ENCODE data around the gene TMEM181.
"Not testable (repeated sequence)": the region's sequence is repeated elsewhere in the genome, so short reads cannot be mapped to it uniquely, and the experiment has no call there.

The TMEM181 gene

DNA sequence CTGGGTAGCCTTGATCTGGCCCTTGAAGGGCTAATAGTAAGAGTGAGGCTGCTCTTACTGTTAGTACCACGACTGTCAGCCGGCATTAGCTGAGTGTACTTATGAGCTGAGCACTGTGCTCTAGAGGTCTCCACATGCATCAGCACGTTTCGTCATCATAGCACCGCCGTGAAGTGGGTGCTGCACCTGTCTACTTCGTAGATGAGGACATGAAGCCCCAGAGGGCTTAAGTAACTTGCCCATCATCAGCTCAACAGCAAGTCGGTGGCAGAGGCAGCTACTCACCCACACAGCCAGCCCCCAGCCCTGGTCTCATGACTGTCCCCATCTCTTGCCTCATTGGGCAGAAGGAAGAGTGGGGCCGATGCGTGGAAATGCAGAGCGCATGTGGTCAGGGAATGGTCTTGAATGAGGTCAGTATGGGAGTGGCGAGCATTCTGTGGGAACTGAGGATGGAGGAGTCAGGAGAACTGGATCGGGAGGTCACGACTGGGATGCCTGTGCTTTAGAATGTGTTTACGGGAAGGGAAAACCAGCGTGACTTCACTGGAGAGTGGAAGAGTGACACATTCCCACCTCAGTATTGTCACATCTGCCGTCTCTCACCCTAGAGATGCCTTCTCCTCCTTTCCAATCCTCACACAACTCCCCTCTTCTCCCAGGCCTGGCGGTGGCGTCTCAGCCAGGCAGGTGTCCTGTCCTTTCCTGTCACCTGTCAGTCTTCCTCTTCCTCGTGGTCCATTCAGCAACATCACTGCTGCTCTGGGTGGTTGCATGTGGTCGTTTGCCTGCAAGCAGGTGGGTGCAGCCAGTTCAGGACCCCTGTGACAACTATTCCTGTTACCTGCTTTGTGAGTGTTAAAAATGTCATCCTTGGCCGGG lies 95.9 kb downstream of the TMEM181 start:
- DNase-seq = no peak

DNA sequence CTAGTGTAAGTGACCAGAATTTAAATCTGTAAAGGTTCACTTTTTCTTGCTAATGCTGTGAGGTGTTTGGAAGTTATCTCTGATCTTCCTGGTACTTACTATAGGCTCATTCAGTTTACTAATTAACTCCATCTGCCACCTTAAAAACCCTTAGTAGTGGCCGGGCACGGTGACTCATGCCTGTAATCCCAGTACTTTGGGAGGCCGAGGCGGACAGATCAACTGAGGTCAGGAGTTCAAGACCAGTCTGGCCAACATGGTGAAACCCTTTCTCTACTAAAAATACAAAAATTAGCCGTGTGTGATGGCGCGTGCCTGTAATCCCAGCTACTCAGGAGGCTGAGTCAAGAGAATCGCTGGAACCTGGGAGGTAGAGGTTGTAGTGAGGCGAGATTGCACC lies 97.1 kb downstream of the TMEM181 start:
- DNase-seq = not testable (repeated sequence)

- DNase-seq = no peak
Observed at GRCh38 chr6:158660333-158660754, 100.5 kb downstream of the TMEM181 start.

GRCh38 chr6:158661156-158661685 lies 101.3 kb downstream of the TMEM181 start:
- DNase-seq = no peak

DNA sequence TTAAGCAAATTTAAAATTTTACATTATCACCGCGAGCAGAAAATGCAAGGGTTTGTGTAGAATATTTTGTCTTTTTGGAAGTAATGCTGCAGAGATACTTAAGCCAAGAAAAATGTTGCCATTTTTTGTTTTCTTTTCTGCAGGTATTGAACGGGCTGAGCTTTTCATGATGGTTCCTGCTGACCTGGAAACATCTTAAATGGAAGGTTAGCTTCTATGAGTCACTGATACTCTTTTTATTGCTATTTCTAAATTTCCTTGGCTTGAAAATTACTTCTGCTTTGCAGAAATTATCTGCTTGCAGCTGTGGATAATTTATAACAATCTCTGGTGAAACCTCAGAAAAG lies 102.7 kb downstream of the TMEM181 start:
- DNase-seq = no peak

- no peak for DNase-seq
Observed at GRCh38 chr6:158662954-158663624, 103.2 kb downstream of the TMEM181 start.

DNA sequence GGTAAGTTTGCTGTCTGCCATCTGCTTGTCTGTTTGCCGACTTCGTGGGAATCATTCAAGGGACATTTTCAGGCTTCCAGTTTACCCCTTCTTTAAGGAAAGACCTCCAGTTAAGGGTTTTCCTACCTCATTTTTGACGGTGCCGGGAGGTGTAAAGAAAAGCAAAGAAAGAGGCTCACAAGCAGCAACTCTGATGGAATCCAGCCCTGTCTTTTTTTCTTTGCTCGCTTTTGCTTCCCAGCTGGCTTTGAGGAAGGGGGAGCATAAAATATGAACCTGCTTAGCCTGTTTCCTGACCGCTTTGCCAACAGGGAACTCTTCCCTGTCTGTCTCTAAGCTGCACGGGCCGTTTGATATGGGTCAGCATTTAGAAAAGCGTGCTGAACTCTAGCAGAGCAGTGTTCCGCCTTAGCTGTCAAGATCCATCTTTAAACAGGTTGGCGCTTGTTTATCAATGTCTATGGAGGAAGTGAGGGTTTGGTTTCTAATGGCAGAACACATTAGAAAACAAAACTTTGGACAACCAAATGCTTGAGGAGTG lies 103.8 kb downstream of the TMEM181 start:
- DNase-seq = no peak

DNA sequence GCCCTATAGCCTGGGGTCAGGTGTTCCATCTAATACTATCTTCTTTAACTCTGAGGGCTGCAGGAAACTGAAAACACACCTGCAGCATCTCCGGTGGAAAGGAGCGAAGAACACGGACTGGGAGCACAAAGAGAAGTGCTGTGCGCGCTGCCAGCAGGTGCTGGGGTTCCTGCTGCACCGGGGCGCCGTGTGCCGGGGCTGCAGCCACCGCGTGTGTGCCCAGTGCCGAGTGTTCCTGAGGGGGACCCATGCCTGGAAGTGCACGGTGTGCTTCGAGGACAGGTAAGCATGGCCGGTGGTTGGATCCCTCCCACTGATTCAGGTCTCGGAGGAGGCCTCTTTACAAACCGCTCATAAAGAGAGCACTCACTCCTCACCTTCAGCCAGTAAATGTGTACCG lies 105.4 kb downstream of the TMEM181 start:
- no peak for DNase-seq

GRCh38 chr6:158666628-158667359 lies 106.9 kb downstream of the TMEM181 start:
- DNase-seq = no peak

- DNase-seq = no peak
Observed at GRCh38 chr6:158667360-158667981, 107.6 kb downstream of the TMEM181 start.

GRCh38 chr6:158668707-158669103 lies 108.8 kb downstream of the TMEM181 start:
- DNase-seq = no peak

- DNase-seq = no peak
Observed at GRCh38 chr6:158669145-158670035, 109.5 kb downstream of the TMEM181 start.

- DNase-seq = not testable (repeated sequence)
Observed at GRCh38 chr6:158672119-158672518, 112.2 kb downstream of the TMEM181 start.

- no peak for DNase-seq
Observed at GRCh38 chr6:158672726-158673125, 112.8 kb downstream of the TMEM181 start.

- no peak for DNase-seq
Observed at GRCh38 chr6:158674342-158675131, 114.6 kb downstream of the TMEM181 start.

- DNase-seq = not testable (repeated sequence)
Observed at GRCh38 chr6:158677094-158677493, 117.2 kb downstream of the TMEM181 start.

- no peak for DNase-seq
Observed at GRCh38 chr6:158677906-158678578, 118.2 kb downstream of the TMEM181 start.

- DNase-seq = no peak
Observed at GRCh38 chr6:158680015-158680414, 120.1 kb downstream of the TMEM181 start.

DNA sequence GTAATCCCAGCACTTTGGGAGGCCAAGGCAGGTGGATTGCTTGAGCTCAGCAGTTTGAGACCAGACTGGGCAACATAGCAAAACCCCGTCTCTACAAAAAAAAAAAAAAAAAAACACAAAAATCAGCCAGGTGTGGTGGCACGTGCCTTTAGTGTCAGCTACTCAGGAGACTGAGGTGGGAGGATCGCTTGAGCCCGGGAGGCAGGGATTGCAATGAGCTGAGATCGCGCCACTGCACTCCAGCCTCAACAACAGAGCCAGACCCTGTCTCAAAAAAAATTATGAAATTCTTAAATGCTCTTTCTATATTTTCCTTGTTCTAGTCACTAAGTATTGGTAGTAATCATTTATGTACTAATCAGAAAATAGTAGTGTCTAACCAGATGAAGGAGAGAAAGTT lies 120.6 kb downstream of the TMEM181 start:
- DNase-seq = no peak
